ENCODE measurements around the gene TTC32.
"Not testable (repeated sequence)": the region's sequence is repeated elsewhere in the genome, so short reads cannot be mapped to it uniquely, and the experiment has no call there.

Gene TTC32

DNA sequence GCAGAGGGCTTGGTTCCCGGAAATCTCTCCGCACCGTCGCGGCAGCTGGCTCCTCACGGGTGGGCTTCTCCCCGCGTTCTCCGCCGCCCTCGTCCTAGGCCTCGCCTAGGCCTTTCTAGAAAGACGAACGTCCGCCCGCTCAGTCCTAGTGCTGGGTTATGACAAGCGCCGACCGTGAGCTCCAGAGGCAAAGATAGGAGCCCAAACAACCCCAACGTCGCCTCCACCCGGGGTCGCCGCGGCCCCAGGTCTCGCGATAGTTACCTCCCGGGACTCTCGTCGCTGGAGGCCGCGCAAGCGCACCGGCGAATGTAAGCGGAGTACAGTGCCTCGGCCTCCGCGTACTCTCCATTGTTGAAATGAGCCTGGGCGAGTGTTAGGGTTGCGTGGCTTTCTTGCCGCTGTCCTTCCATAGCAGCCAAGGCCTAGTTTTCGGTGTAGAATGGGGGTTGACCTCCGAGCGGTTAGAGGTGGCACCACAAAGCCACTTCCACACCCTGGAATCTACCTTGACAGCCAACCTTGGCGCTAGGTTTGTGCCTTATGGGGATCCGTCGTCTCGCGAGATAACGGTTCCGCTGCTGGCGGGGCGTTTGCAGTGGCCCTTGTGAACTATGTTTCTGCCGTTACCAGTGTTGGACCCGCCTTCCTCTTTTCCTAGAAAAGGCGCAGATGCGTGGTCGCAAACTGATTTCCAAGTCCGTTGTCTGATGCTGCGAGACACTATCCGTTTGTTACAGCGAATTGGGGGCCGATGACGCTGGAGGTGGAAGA is at the start of gene TTC32:
TSS of gene TTC32 (minus strand) at position 542 of the 774 bp plus-strand sequence. CDS start at position 413, 129 bp downstream.
- peak; percentile 94 for DNase-seq

DNA sequence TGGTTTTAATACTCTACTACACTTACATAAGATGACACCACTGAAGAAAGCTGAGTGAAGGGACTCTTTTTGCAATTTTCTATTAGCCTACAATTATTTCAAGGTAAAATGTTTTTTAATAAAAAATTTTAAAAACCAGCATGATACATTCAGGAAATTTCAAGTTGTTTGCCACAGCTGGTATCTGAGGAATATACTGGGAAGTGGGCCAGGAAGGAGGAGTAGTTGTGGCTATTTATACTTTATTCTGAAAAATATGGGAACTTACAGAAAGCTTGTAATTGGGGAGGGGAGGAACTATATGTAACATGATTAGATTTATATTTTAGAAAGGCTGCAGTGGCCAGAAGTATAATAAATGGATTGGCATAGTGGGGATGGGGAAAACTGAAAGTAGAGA is 47.3 kb upstream of the TTC32 start:
- no peak for DNase-seq

DNA sequence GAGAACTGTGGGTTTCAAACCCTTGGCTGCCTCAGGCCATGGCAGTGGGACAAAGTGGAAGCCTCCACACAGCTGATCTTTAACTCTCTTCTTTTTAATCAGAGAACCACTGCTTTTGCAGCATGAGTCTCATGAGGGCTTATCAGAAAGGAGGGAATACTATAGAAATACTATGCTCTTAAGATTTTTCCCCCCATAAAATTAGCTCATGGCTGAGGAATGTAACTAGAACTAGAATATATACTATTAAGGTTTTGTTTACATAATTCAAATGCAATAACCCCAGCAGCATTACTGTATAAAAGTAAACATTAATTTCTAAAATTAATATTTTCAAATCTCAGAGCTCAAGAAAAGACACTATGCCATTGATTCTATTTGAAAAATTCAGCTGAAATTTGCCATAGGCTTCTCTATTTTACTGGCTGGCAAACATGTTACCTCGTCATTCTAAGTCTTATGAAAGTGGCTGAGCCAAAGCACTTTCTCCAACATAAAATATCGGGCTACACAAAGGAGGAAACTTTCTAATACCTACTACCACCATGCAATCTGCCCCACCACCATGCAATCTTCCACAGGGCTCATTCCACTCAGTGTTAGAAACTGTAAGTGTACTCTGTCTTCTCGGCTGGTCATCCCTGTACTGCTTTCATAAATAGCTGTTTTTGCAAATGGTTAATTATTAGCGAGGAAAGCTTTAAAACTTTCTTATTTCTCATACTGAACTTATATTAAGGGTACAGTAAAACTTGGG is 45.6 kb upstream of the TTC32 start:
- DNase-seq, result no peak

DNA sequence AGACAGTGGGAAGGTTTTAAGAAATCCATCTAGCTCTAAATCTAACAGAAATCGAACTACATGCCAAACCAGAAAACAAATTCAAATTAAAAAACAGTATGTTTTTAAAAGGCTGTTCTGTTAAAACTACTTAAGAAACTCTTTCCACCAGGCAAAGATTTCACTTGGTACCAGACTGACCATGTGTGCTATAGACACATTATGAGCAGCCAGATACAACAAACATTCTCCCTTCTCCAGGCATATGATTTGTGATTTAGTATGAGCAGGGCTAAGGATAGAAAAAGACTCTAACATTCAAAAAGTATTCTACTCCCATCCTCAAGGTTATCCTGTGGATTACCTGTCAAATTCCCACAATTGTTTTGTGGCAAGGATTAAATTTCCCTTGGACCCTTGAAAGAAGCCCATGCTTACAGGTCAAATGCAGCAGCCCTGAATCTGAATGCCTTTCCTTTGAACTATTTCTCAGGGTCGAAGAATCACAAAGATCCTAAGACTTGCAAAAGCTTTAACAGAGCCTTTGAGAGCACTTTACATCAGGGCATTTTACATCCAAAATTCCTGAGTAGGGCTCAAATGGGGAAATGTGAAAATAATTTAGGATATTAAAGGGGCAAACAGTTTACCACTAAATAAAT is 42.5 kb upstream of the TTC32 start:
- no peak for DNase-seq

DNA sequence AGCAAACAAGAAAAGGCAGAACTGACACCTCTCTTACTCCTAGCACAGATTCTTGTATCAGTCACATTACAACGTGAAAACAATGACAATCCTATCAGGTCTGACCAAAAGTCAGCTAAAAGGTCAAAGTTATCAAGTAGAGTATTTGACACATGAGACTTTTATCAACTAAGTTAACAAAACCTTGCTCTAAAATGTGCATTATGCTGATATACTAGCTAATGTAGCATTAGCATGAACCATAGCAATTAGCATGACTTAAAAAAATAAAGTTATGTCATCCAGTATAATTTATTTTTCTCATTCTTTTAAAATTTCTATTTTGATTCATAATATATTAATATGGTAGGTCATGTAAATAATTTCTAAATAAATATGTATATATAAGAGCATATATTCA is 41.4 kb upstream of the TTC32 start:
- no peak for DNase-seq

DNA sequence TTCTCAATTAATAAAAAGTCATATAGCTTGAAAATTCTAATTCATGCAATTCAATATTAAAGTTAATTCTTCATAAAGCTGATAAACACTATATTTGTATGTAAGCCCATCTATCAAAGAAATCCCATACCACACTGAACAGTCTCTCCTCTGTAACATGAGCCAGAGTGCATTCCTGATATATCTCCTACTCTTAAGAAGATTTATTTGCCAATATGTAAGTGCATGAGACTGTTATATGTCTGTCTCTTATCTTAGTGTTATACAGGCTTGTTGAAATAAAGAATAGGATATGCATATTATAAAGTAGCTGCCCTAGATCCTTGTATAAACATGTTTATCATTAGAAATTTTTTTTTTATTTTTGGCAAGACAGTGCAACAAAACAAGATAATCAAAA is 40.4 kb upstream of the TTC32 start:
- no peak for DNase-seq

DNA sequence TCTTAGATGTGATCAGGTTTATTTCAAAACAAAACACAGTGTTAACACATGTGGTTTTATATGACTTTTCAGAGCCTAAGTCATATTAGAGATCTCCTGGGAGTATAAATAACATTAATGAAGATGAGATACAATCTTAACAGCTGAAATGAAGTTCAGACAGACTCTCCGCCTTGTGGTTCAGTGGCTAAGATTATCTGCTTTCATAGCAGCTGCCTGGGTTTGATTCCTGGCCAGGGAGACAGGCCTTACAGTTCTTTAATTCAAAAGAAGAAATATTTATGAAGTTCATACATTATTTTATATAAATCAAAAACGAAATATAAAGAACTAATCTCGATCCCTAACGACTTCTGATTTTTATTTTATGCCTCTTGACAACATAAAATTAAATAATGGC is 35.2 kb upstream of the TTC32 start:
- no peak for DNase-seq

DNA sequence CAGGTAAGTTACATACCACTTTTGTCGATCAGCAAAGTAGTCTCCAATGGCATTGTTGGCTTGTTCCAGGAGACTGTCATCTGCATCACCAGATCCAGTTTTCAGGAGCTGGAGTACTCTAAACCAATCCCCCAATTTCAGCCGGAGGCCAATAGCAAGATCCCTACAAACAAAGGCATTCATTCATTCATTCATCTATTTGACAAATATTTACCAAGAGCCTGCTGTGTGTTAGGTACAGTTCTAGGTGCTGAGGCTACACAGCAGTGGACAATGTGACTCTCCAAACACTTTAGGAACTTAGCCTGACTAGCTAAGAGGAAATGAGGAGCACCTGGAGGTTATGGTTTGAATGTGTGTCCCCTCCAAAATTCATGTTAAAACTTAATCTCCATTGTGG is 34.4 kb upstream of the TTC32 start:
- no peak for DNase-seq

DNA sequence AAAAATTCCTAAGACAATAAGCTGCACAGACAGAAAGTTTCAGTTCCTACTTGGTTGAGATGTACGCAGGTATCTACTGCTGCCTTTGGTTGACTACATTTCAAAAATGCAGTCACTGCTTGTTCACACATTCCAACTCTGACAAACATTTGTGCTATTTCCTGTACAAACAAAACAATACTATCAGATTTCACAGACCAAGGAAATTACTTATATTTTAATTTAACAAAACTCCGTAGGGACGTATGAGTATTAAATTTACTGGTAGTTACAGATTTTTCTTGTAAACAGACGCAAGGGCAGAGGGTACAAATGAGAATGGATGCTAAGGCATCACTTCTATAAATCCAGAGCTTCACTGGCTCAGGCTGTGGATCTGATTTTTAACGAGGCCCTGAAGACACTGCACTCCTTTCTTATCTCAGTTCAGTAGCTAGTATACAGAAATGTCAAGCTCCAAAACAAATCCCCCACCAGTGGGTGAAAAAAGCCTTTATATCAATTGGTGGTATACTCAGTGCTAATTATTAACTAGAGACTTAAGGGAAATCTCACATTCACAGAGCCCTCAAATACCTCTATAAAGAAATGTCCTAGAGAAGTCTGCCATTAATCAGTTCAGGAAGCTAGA is 31.7 kb upstream of the TTC32 start:
- DNase-seq, result no peak

DNA sequence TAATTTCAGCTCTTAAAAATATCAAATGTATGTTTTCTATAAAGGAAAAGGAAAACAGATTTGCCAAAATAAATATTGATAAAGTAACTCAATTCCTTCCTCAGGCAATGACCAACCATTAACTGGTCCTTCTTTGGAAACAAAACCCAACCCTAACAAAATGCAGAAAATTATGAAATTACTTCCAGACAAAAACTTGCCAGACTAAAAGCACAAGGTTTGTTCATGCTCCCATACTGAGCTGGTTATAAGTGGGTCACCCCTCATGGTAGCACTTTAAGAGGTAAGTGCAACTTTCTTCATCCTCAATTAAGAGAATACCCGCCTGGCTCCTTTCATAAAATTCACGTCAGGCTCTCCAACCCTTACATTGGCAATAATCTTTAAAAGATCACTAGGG is 31.1 kb upstream of the TTC32 start:
- DNase-seq, result no peak

DNA sequence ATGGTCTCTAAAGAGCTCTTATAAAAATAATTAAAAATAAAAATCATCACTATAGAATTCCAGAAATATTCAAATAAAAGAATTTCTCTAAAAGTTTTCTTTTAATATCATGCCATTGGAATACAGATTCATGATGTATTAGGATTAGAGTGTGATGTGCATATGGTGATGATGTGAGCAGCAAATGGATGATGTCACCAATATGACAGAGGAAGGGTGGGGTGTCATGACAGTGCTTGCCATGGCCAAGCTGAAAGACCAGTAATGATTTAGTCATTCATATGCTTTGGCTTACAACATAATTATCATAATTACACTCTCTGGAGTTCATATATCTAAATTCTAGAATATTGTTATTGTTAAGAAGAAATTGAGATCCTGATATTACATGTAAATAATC is 27.4 kb upstream of the TTC32 start:
- no peak for DNase-seq

DNA sequence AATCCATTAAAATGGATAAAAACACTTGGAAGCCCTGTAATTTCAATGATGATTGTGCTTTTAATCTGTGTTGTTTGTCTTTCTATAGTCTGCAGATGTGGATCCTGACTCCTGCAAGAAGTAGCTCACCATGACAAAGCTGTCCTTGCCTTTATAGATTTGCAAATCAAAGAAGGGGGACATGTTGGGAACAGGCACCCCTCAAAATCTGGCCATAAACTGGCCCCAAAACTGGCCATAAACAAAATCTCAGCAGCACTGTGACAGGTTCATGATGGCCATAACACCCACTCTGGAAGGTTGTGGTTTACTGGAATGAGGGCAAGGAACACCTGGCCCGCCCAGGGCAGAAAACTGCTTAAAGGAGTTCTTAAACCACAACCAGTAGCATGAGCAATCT is 26.0 kb upstream of the TTC32 start:
- not testable (repeated sequence) for DNase-seq

DNA sequence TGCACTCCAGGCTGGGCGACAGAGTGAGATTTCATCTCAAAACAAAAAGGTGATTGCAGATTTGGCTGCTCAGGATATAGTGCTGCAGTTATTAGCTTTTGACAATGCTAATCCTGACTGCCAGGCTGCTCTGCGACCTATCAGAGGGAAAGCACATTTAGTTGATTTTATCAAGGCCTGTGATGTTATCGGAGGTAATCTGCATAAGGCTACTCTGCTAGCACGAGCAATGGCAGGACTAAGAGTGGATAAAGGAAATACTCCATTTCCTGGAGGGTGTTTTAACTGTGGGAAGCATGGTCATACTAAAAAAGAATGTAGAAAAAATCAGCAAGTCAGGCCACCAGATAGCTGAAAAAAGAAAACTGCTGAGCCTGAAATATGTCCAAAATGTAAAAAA is 22.7 kb upstream of the TTC32 start:
- DNase-seq, result not testable (repeated sequence)

DNA sequence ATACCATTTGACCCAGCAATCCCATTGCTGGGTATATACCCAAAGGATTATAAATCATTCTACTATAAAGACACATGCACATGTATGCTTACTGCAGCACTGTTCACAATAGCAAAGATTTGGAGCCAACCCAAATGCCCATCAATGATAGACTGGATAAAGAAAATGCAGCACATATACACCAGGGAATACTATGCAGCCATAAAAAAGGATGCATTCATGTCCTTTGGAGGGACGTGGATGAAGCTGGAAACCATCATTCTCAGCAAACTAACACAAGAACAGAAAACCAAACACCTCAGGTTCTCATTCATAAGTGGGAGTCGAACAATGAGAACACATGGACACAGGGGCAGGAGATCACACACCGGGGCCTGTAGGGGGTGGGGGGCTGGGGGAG is 20.4 kb upstream of the TTC32 start:
- not testable (repeated sequence) for DNase-seq

DNA sequence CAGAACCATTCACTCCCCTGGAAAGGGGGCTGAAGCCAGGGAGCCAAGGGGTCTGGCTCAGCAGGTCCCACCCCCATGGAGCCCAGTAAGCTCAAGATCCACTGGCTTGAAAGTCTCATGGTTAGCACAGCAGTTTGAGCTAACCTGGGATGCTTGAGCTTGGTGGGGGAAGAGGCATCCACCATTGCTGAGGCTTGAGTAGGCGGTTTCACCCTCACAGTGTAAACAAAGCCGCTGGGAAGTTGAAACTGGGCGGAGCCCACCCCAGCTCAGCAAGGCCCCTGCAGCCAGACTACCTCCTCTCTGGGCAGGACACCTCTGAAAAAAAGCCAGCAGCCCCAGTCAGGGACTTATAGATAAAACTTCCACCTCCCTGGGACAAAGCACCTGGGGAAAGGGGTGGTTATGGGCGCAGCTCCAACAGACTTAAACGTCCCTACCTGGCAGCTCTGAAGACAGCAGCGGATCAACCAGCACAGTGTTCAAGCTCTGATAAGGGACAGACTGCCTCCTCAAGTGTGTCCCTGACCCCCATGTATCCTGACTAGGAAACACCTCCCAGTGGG is 14.7 kb upstream of the TTC32 start:
- DNase-seq, result no peak

DNA sequence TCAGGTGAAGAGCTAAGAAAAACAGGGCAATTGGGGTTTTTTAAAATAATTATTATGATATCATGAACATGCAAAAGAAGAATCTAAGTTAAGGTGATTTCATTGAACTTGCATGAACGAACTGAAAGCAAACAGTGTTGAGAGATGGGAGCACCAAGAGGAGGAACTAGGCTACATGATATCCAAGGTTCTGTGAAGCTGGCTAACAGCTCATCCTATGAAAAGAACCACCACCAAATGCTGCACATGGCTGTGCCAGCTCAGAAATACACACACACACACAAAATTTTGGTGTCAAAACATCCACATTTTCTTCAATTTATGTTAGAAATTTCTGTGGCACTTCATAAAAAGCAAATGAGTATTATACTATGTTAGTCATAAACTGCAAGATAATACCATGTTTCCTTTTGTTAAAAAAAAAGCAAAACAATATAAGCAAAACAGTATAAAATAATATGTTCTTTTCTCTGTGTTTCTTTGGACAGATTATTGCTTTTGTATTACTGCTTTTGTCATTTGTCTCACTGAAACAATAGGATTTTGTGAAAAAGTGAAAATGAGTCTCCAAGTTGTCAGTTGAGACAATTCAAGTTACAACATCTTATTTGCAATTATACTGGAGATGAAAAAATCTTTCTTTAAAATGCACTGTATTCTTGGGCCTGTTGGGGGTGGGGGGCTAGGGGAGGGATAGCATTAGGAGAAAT is 12.6 kb upstream of the TTC32 start:
- no peak for DNase-seq

DNA sequence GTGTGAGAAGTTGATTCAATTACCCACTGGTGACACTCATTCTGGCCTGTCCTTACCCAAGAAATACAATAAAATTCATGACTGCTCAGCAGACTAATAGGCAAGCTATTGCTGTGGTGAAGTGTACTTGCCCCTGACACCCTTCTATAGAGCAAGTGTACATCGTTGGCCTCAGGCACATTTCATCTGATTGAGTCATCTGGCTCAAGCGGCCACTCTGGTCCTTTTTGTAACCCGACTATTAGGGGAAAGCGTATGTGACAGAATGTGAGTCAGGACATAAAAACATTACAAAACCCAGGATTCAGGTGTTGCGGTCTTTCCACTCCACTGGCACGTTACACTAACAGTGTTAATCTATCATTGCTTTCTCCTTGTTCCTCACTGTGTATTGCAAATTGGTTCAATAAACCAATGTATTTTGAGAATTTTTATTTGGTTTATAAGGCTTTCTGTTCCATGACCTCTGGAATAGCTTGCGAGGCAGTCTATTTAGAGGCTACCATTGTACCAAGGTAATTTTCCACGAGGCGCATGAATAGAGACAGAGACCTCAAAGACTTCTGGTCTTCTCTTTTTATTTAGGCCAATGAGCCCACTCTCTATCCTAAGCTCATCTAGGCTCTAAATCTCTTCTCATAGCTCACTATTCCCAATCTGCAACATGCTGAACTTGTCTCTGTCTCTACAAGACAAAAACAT is 10.2 kb upstream of the TTC32 start:
- no peak for DNase-seq

DNA sequence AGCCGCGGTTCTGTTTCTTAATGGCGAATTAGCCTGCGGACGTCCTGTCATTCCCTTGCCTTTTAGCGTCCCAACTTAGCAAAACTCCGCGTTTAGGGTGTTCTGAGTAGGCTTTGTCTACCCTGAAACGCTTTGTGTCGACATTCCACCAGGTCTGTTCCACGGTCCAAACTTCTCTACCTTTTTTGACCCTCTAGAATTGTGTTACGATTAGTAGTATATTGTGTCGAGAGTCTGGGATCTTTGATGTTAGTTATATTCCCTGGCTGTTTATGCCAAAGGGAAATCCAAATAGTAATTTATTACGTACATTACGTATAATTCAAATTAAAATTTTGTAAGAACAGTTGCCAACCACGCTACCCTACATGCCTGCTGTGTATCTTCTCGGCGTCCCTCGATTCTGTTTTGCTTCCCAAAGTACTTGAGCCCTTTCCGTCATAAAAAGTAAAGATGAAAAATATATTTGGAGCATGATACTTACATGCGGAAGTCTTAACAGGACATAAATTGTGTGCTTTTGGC is 495 bp upstream of the TTC32 start:
- no peak for DNase-seq

DNA sequence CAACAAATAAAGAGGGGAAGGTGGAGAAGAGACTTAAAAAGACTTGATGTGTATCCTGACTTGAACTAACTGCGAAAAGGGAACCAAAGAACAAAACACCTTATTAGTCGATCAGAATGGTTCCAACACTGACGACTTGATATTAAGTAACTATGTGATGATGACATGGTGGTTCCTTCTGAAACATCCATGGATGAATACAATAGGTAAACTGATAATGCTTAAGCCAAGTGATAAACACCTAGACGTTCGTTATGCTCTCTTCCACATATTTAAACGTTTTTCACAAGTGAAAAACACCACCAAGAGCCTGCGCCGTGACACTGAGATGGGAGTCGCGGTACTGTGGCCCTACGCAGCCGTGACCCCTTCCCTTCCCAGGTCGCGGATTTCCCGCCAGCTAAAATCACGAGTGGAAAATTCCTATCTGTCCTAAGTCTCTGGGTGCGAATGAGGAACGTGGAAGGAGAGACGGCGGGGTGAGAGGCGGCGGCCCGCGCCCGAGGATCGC is 797 bp downstream of the TTC32 start:
- DNase-seq, result no peak

DNA sequence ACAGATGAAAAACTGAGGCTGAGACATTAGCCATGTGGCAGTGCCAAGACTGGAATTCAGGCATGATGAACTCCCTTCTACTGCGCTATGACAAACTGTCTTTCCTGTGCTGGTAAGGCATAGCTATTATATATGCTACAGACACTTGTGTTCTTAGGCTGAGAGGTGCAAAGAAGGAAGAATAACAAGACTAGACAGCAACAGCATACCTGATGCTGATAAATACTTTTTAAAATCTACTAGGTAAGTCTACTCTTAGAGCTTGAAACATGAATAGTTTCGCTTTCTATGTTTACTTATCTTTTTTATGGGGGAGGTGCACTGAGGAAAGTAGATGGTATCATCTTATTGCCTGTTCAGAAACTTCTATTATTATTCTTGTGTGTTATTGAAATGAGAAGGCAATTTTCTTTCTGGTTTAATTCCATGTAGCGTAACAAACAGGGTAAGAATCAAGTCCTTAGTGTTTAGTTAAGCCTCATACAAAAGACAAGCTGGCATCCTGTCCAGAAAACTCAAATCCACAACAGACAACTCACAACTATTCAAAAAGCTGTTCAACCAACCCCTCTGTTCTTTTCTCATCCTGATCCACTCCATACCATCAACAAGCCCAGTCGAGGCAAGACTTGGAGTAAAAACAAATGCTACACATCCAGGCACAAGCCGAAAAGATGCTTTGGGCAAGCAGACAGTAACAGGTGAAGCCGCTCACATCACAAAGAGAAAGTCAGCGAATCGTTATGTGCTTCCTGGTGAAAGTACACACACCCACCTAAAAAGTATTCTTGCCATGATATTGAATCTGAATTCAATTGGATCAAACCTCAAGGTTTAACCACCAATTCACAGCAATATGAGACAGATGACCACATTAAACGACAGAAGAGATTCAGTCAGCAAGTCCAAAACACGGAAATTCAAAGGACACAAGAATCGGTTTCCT is 1.5 kb downstream of the TTC32 start:
- DNase-seq, result no peak

Measured in NCI-H1417 treated with DMSO at 0.1 percent for 48 hours (cell line).